ENCODE measurements around the gene PRKAG2. TPM values are rescaled to one million over a fixed set of nuclear protein-coding genes. Genes with fewer than 3 reads are reported as not detected.

Gene PRKAG2
- total RNA-seq, 1 experiment from 2014 or later: 18.9 TPM

GRCh38 chr7:151699928-151700319, 177.0 kb downstream of the PRKAG2 start:
- DNase-seq (ENCODE audit: low read depth): peak; percentile 49

- peak; percentile 97 for DNase-seq (ENCODE audit: low read depth)
Measured at GRCh38 chr7:151699147-151699927, 177.6 kb downstream of the PRKAG2 start.

- DNase-seq (ENCODE audit: low read depth): no peak
Measured at GRCh38 chr7:151697942-151698341, 179.0 kb downstream of the PRKAG2 start.

- no peak for DNase-seq (ENCODE audit: low read depth)
Measured at GRCh38 chr7:151697515-151697895, 179.4 kb downstream of the PRKAG2 start.

- DNase-seq (ENCODE audit: low read depth): peak; percentile 31
Measured at GRCh38 chr7:151696721-151697514, 180.0 kb downstream of the PRKAG2 start.

GRCh38 chr7:151695951-151696541, 180.9 kb downstream of the PRKAG2 start:
- no peak for DNase-seq (ENCODE audit: low read depth)

GRCh38 chr7:151694828-151695580, 181.9 kb downstream of the PRKAG2 start:
- DNase-seq (ENCODE audit: low read depth): no peak

- DNase-seq (ENCODE audit: low read depth): no peak
Measured at GRCh38 chr7:151694441-151694827, 182.5 kb downstream of the PRKAG2 start.

GRCh38 chr7:151693140-151693539, 183.8 kb downstream of the PRKAG2 start:
- no peak for DNase-seq (ENCODE audit: low read depth)

- DNase-seq (ENCODE audit: low read depth): no peak
Measured at GRCh38 chr7:151692721-151693120, 184.2 kb downstream of the PRKAG2 start.

- no peak for DNase-seq (ENCODE audit: low read depth)
Measured at GRCh38 chr7:151691449-151691848, 185.5 kb downstream of the PRKAG2 start.

- peak; percentile 63 for DNase-seq (ENCODE audit: low read depth)
Measured at GRCh38 chr7:151690606-151691005, 186.3 kb downstream of the PRKAG2 start.

- no peak for DNase-seq (ENCODE audit: low read depth)
Measured at GRCh38 chr7:151689196-151689971, 187.5 kb downstream of the PRKAG2 start.

- no peak for DNase-seq (ENCODE audit: low read depth)
Measured at GRCh38 chr7:151688236-151688780, 188.6 kb downstream of the PRKAG2 start.

- DNase-seq (ENCODE audit: low read depth): peak; percentile 99
Measured at GRCh38 chr7:151687523-151688235, 189.2 kb downstream of the PRKAG2 start.

GRCh38 chr7:151686826-151687225, 190.1 kb downstream of the PRKAG2 start:
- no peak for DNase-seq (ENCODE audit: low read depth)

GRCh38 chr7:151686016-151686766, 190.7 kb downstream of the PRKAG2 start:
- no peak for DNase-seq (ENCODE audit: low read depth)

- DNase-seq (ENCODE audit: low read depth): peak; percentile 25
Measured at GRCh38 chr7:151684408-151685175, 192.3 kb downstream of the PRKAG2 start.

All from HT1080 (cell line).